ENCODE data around the gene KMT5C.

- no peak for TF ChIP-seq CTCF (IDR thresholded peaks at IDR 0.05)
- no peak for TF ChIP-seq POLR2AphosphoS5 (IDR thresholded peaks at IDR 0.05)
- TF ChIP-seq EP300 (IDR thresholded peaks at IDR 0.05): no peak
Observed at GRCh38 chr19:55368106-55368505, 28.4 kb downstream of the KMT5C start.

Measured in suprapubic skin (tissue), 4 donors.